Stomach smooth muscle (tissue), 2 donors: ENCODE measurements around the gene ARHGAP44.

ENCODE experiments used
- H3K27ac ChIP-seq: one replicate; pipeline ENCODE4 v1.7.0; 2013; ENCODE audit warnings: mild to moderate bottlenecking, low read length, inconsistent platforms
- H3K27me3 ChIP-seq, 2 donors: one replicate each; pipeline ENCODE4 v1.7.0; 2013; ENCODE audit warnings: low read length in 2 of 2; ENCODE audit not compliant: insufficient read depth in 2 of 2, control insufficient read depth in 1 of 2
- H3K36me3 ChIP-seq, 2 donors: one replicate each; pipeline ENCODE4 v1.7.0; 2013; ENCODE audit warnings: low read length in 2 of 2; ENCODE audit not compliant: control insufficient read depth in 2 of 2, insufficient read depth in 2 of 2
- H3K4me1 ChIP-seq: one replicate; pipeline ENCODE4 v1.7.0; 2013; ENCODE audit warnings: low read length; ENCODE audit not compliant: control insufficient read depth, insufficient read depth
- H3K4me3 ChIP-seq, 2 donors: one replicate each; pipeline ENCODE4 v1.7.0; 2013; ENCODE audit warnings: low read length in 2 of 2
- H3K9ac ChIP-seq, 2 donors: one replicate each; pipeline ENCODE4 v1.7.0; 2013; ENCODE audit warnings: low read length in 2 of 2, mild to moderate bottlenecking in 1 of 2
- H3K9me3 ChIP-seq, 2 donors: one replicate each; pipeline ENCODE4 v1.7.0; 2013; ENCODE audit warnings: low read length in 2 of 2; ENCODE audit not compliant: control insufficient read depth in 2 of 2
- donor health status: healthy.
- donor health status: Pancreatic carcinoma.

ARHGAP44 gene

DNA sequence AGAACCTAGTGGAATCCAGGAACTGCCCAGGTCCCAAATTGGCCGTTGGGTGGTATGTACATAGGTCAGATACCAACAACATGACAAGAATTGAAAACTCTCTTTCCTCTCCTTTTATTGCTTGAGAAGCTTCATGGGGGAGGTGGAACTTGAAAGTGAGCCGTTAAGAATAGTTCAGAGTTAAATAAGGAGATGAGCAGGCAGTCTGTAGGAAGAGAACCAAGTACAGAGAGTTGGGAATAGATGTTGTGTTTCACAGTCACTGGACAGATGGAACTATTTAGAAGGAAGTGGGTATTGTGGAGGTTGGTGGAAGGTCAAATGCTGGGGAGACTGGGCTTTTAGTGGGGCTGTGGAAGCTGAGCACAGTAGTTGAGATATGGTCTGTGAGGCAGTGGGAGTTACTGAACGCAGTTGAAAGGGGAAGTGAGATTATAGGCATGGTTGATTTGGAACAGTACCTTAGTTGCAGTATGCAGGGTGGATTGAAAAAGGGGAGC is 26.4 kb downstream of the ARHGAP44 start:
- H3K4me1 ChIP-seq, result no peaks in the 10 kb centered on the region
- H3K4me3 ChIP-seq, result no peak overlapping the region
- no peaks in the 10 kb centered on the region for H3K27me3 ChIP-seq
- H3K9ac ChIP-seq, result no peak overlapping the region
- no peaks in the 10 kb centered on the region for H3K9me3 ChIP-seq
- no peak overlapping the region for H3K27ac ChIP-seq
- no peaks in the 10 kb centered on the region for H3K36me3 ChIP-seq

DNA sequence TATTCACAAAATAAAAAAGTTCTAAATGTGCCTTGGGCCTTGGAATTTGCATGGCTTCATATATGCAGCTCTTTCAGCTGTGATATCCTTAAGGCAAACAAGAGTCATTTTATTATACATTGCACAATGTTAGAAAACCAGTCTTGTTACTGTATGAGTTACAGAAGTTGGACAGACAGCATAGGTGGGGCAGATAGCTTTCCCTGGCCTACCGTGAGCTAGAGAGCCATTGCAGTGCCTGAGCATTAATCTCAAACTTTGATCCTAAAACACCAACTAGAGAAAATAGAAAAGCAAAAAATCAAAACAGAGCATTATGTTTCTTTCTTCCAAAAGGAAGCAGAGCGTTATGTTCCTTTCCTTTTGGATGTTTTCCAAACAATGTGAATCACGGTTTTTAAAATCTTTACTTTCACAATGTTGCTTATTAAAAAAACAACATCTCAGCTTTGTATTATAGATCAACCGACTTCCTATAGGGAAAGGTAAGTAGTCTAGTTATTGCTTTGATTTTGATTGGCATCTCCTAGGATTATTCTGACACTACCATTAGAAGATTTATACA is 32.2 kb downstream of the ARHGAP44 start:
- no peak overlapping the region for H3K27ac ChIP-seq
- no peak overlapping the region for H3K9ac ChIP-seq

DNA sequence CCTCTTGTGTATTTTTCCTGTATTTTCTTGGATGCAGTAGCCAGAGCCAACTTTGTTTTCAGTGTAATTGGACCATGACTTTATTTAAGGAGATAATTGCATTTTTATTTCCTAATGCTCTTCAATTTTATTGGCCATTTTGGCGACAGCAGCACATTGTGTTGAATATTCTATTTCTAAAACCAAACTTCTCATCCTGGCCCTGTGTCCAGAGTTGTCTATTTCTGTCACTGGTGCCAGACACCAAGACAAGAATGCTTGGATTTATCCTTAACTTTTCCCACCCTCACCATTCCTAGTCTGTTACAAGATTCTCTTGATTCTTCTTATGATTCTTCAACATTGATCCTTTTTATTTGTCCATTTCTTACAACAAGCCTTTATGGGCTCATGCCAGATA is 37.1 kb downstream of the ARHGAP44 start:
- Histone ChIP-seq H3K9ac (no peak overlapping the region), H3K36me3 (no peaks in the 10 kb centered on the region), H3K4me1 (no peaks in the 10 kb centered on the region), H3K27me3 (no peaks in the 10 kb centered on the region), H3K9me3 (peaks cover 2 to 3% of the 10 kb centered on the region in 2 donors), H3K27ac (no peak overlapping the region), H3K4me3 (no peak overlapping the region)

More for the DNA sequence above, 32.2 kb downstream of the ARHGAP44 start:
- Histone ChIP-seq H3K9me3 (no peaks in the 10 kb centered on the region), H3K4me3 (no peak overlapping the region), H3K4me1 (no peaks in the 10 kb centered on the region), H3K27me3 (no peaks in the 10 kb centered on the region), H3K36me3 (no peaks in the 10 kb centered on the region)

DNA sequence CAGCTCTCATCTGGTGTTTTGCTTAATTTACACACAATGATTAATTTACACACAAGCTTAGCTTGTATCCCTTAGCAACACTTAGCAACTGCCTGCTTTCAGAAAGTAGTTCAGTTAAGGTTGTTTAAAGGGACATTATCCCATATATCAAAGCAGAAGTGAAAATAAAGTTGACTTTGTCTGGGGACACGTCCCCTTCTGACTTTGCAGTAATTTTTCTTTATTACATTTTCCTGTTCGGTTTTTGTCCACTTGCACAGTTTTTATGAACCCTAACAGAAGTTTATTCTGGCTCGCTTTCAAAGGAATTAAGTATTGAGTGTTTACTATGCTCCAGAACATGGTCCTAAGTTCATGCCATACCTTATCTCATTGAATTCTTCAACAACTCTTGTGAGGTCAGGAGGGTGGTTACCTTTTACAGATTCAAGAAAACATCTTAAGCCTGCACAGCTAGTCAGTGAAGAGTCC is 41.5 kb downstream of the ARHGAP44 start:
- Histone ChIP-seq H3K4me3 (no peak overlapping the region), H3K36me3 (no peaks in the 10 kb centered on the region), H3K4me1 (no peaks in the 10 kb centered on the region), H3K9me3 (peaks cover 7 to 11% of the 10 kb centered on the region in 2 donors), H3K9ac (no peak overlapping the region), H3K27me3 (no peaks in the 10 kb centered on the region), H3K27ac (no peak overlapping the region)

GRCh38 chr17:12831839-12832238 is 42.5 kb downstream of the ARHGAP44 start:
- Histone ChIP-seq H3K36me3 (no peaks in the 10 kb centered on the region), H3K27ac (no peak overlapping the region), H3K27me3 (no peaks in the 10 kb centered on the region), H3K9ac (no peak overlapping the region), H3K4me1 (no peaks in the 10 kb centered on the region), H3K9me3 (peaks cover 7 to 11% of the 10 kb centered on the region in 2 donors), H3K4me3 (no peak overlapping the region)

DNA sequence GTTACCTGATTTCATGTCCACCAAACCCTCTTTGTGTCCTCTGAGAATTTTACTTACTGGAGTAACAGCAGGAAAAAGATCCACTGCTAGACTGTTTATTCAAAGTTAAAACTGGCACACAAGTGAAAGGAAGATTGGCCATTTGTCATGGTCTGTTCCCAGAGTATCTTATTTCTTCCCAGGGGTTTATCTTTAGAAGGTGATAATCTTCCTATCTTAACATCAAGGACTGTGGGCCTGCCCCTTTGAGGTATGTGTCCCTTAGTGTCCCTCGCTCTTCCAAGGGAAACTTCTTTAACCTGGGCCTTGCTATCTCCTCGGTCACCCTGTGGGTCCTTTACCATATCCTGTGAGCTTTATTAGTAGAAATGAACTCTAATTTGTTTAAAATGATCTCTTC is 49.7 kb downstream of the ARHGAP44 start:
- Histone ChIP-seq H3K4me1 (no peaks in the 10 kb centered on the region), H3K27me3 (no peaks in the 10 kb centered on the region), H3K9me3 (peaks cover 4 to 9% of the 10 kb centered on the region in 2 donors), H3K36me3 (no peaks in the 10 kb centered on the region), H3K27ac (no peak overlapping the region), H3K4me3 (no peak overlapping the region), H3K9ac (no peak overlapping the region)

- no peak overlapping the region for H3K4me3 ChIP-seq
- no peaks in the 10 kb centered on the region for H3K27me3 ChIP-seq
- H3K9me3 ChIP-seq, result peaks cover 7 to 9% of the 10 kb centered on the region in 2 donors
Observed at GRCh38 chr17:12842936-12843335, 53.6 kb downstream of the ARHGAP44 start.

DNA sequence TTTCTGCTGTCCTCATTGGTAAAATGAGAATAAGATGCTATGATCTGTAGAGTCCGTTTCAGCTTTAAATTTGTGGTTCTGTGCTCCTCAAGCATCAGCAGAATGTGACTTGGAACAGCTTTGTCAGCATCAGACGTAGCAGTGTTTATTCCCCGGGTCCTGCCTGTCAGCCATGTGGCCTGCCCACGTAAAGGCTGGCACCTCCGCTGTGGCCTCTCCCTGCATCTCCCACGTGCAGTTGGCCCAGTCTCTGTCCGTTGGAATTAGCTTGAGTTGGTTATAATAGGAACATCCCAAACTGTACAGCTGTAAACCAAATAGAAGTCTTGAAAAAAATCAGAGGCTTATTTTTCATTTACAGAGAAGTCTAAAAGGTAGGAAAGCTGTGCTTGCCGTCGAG is 61.7 kb downstream of the ARHGAP44 start:
- no peaks in the 10 kb centered on the region for H3K27me3 ChIP-seq
- no peaks in the 10 kb centered on the region for H3K36me3 ChIP-seq
- H3K4me1 ChIP-seq, result no peaks in the 10 kb centered on the region

More at GRCh38 chr17:12842936-12843335, 53.6 kb downstream of the ARHGAP44 start:
- Histone ChIP-seq H3K9ac (no peak overlapping the region), H3K27ac (no peak overlapping the region), H3K4me1 (no peaks in the 10 kb centered on the region), H3K36me3 (no peaks in the 10 kb centered on the region)

GRCh38 chr17:12851901-12852435 is 62.7 kb downstream of the ARHGAP44 start:
- no peak overlapping the region for H3K4me3 ChIP-seq
- no peak overlapping the region for H3K27ac ChIP-seq
- H3K9ac ChIP-seq, result no peak overlapping the region
- H3K27me3 ChIP-seq, result no peaks in the 10 kb centered on the region
- H3K9me3 ChIP-seq, result no peaks in the 10 kb centered on the region
- H3K4me1 ChIP-seq, result no peaks in the 10 kb centered on the region
- H3K36me3 ChIP-seq, result no peaks in the 10 kb centered on the region

More for the DNA sequence above, 61.7 kb downstream of the ARHGAP44 start:
- no peaks in the 10 kb centered on the region for H3K9me3 ChIP-seq
- H3K4me3 ChIP-seq, result no peak overlapping the region
- H3K27ac ChIP-seq, result no peak overlapping the region
- no peak overlapping the region for H3K9ac ChIP-seq

- H3K9ac ChIP-seq, result no peak overlapping the region
- H3K27me3 ChIP-seq, result no peaks in the 10 kb centered on the region
- H3K27ac ChIP-seq, result no peak overlapping the region
- H3K4me3 ChIP-seq, result no peak overlapping the region
- no peaks in the 10 kb centered on the region for H3K9me3 ChIP-seq
- no peaks in the 10 kb centered on the region for H3K4me1 ChIP-seq
- no peaks in the 10 kb centered on the region for H3K36me3 ChIP-seq
Observed at GRCh38 chr17:12853921-12854320, 64.6 kb downstream of the ARHGAP44 start.

- no peak overlapping the region for H3K4me3 ChIP-seq
- no peaks in the 10 kb centered on the region for H3K4me1 ChIP-seq
- no peak overlapping the region for H3K27ac ChIP-seq
- no peaks in the 10 kb centered on the region for H3K36me3 ChIP-seq
- no peak overlapping the region for H3K9ac ChIP-seq
- no peaks in the 10 kb centered on the region for H3K27me3 ChIP-seq
- H3K9me3 ChIP-seq, result no peaks in the 10 kb centered on the region
Observed at GRCh38 chr17:12856416-12856815, 67.1 kb downstream of the ARHGAP44 start.
